ENCODE results near the gene PGAP2.

Gene PGAP2

GRCh38 chr11:3855808-3856491 lies 47.6 kb downstream of the PGAP2 start:
- H3K4me3 ChIP-seq (ENCODE audit: insufficient read depth, low read length, poor library complexity, severe bottlenecking): peak overlapping the region; percentile 73
- H3K27me3 ChIP-seq (ENCODE audit: low read length): no peaks in the 10 kb centered on the region
- peak overlapping the region; percentile 89 for H3K4me2 ChIP-seq (ENCODE audit: low read depth, low read length, poor library complexity, severe bottlenecking)
- H3K79me2 ChIP-seq (ENCODE audit: insufficient read depth, low read length): peaks cover 36% of the 10 kb centered on the region
- H3K36me3 ChIP-seq (ENCODE audit: low read length): no peaks in the 10 kb centered on the region
- H3K27ac ChIP-seq (ENCODE audit: low read depth, low read length): no peak overlapping the region
- H3K9me3 ChIP-seq (ENCODE audit: insufficient read depth, low read length): no peaks in the 10 kb centered on the region
- H3F3A ChIP-seq (ENCODE audit: insufficient read depth): peaks cover 13% of the 10 kb centered on the region
- no peaks in the 10 kb centered on the region for H3K9me2 ChIP-seq (replicated peaks; ENCODE audit: insufficient read depth, low read length)
- TF ChIP-seq CTCF (IDR thresholded peaks at IDR 0.05; ENCODE audit: insufficient read depth, low read length, poor library complexity, severe bottlenecking): no peak
- TF ChIP-seq EZH2phosphoT487 (conservative IDR thresholded peaks at IDR 0.05; ENCODE audit: low read length): no peak
- peak overlapping the region; percentile 72 for H3K9ac ChIP-seq (ENCODE audit: low read length)
- H4K20me1 ChIP-seq (ENCODE audit: low read depth, low read length): no peaks in the 10 kb centered on the region; the same call in 1 of the 2 replicates
- H2AFZ ChIP-seq (ENCODE audit: low read depth, low read length, severe bottlenecking): peak overlapping the region; percentile 43

- TF ChIP-seq EZH2phosphoT487 (conservative IDR thresholded peaks at IDR 0.05; ENCODE audit: low read length) (no peak), CTCF (IDR thresholded peaks at IDR 0.05; ENCODE audit: insufficient read depth, low read length, poor library complexity, severe bottlenecking) (no peak)
- peak overlapping the region; percentile 89 for H3K4me2 ChIP-seq (ENCODE audit: low read depth, low read length, poor library complexity, severe bottlenecking)
- peak overlapping the region; percentile 73 for H3K4me3 ChIP-seq (ENCODE audit: insufficient read depth, low read length, poor library complexity, severe bottlenecking)
- no peak overlapping the region for H3K27ac ChIP-seq (ENCODE audit: low read depth, low read length)
- H3K9me2 ChIP-seq (replicated peaks; ENCODE audit: insufficient read depth, low read length): no peaks in the 10 kb centered on the region
- H3K9ac ChIP-seq (ENCODE audit: low read length): peak overlapping the region; percentile 72
- peaks cover 40% of the 10 kb centered on the region for H3K79me2 ChIP-seq (ENCODE audit: insufficient read depth, low read length)
- H4K20me1 ChIP-seq (ENCODE audit: low read depth, low read length): no peaks in the 10 kb centered on the region; the same call in 1 of the 2 replicates
- H2AFZ ChIP-seq (ENCODE audit: low read depth, low read length, severe bottlenecking): no peak overlapping the region
- H3F3A ChIP-seq (ENCODE audit: insufficient read depth): peaks cover 13% of the 10 kb centered on the region
- H3K9me3 ChIP-seq (ENCODE audit: insufficient read depth, low read length): no peaks in the 10 kb centered on the region
- no peaks in the 10 kb centered on the region for H3K27me3 ChIP-seq (ENCODE audit: low read length)
- H3K36me3 ChIP-seq (ENCODE audit: low read length): no peaks in the 10 kb centered on the region
These were observed 48.6 kb downstream of the PGAP2 start for GRCh38 chr11:3856856-3857553.

- Histone ChIP-seq H4K20me1 (ENCODE audit: low read depth, low read length) (no peaks in the 10 kb centered on the region; the same call in 1 of the 2 replicates), H3K27me3 (ENCODE audit: low read length) (no peaks in the 10 kb centered on the region), H3K27ac (ENCODE audit: low read depth, low read length) (no peak overlapping the region), H3K9me2 (replicated peaks; ENCODE audit: insufficient read depth, low read length) (no peaks in the 10 kb centered on the region), H3K4me2 (ENCODE audit: low read depth, low read length, poor library complexity, severe bottlenecking) (peak overlapping the region; percentile 89), H3K4me3 (ENCODE audit: insufficient read depth, low read length, poor library complexity, severe bottlenecking) (no peak overlapping the region), H2AFZ (ENCODE audit: low read depth, low read length, severe bottlenecking) (no peak overlapping the region), H3K79me2 (ENCODE audit: insufficient read depth, low read length) (peaks cover 43% of the 10 kb centered on the region), H3K9me3 (ENCODE audit: insufficient read depth, low read length) (no peaks in the 10 kb centered on the region), H3K9ac (ENCODE audit: low read length) (no peak overlapping the region), H3F3A (ENCODE audit: insufficient read depth) (peaks cover 13% of the 10 kb centered on the region), H3K36me3 (ENCODE audit: low read length) (no peaks in the 10 kb centered on the region)
- no peak for TF ChIP-seq CTCF (IDR thresholded peaks at IDR 0.05; ENCODE audit: insufficient read depth, low read length, poor library complexity, severe bottlenecking)
- TF ChIP-seq EZH2phosphoT487 (conservative IDR thresholded peaks at IDR 0.05; ENCODE audit: low read length): no peak
These were observed 49.3 kb downstream of the PGAP2 start for GRCh38 chr11:3857628-3858027.
